DMS79 treated with DMSO at 0.1 percent for 48 hours (cell line): ENCODE data around the gene SPTBN5.
A peak's percentile ranks its signal among the peaks of the same experiment; 100 is the strongest.

Experiments used
- DNase-seq: peaks from one replicate; lab custom pipeline; 2025; lab: John Stamatoyannopoulos, UW

SPTBN5 gene

GRCh38 chr15:41903782-41904181, 9.9 kb upstream of the SPTBN5 start:
- DNase-seq, result no peak

DNA sequence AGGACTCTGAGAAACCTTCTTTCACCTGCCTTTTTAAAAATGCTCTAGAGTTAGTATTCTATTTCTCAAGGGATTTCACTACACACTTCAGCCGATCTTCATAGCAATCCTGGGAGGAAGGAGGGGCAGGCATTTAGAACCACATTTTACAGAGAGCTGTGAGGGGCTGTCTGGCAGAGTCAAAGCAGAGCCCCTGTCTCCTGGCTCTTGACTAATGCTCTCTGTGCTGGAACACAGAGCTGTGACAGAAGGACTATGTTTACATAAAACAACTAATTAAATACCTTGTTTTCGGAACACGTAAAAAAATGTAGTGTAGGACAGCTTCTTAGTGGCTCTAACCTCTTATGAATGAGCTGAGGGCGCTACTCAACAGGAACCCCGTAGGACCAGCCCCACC, 7.6 kb upstream of the SPTBN5 start:
- no peak for DNase-seq

DNA sequence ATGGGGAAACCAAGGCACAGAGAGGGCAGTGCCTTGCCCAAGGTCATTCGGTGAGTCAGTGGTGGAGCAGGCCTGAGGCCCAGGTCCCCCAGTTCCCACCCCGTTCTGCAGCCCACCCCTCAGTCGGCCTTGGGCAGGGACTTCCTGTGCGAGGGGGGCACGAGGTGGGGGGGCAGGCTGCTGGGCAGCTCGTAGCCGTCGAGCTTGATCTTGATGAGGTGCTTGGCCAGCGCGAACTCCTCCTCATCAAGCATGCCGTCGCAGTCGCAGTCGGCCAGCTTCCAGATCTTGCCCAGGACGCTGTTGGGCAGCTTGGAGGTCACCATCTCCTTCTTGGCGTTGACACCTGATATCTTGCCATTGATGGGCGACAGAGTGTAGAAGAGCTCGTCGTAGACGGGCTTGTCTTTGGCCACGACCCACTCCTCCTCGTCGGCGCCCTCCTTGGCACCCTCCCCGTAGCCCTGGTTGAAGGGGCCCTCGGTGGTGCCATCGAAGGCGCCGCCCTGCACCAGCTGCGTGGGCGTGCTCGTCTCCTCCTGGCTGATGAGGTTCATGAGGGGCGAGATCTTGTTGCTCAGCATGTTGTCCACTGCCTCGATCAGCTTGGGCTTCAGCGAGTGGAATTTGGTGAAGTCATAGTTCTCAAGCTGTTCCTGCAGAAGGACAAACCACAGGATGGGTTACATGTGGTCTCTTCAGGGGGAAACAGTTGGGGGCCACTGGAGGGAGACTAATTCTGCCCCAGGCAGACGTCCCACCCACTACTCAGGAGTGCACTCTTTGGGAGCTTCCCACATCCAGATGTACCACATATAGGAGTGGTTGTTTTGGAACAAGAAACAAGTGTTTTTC, 6.9 kb upstream of the SPTBN5 start:
- DNase-seq, result no peak

GRCh38 chr15:41899854-41900442, 6.1 kb upstream of the SPTBN5 start:
- DNase-seq, result no peak

DNA sequence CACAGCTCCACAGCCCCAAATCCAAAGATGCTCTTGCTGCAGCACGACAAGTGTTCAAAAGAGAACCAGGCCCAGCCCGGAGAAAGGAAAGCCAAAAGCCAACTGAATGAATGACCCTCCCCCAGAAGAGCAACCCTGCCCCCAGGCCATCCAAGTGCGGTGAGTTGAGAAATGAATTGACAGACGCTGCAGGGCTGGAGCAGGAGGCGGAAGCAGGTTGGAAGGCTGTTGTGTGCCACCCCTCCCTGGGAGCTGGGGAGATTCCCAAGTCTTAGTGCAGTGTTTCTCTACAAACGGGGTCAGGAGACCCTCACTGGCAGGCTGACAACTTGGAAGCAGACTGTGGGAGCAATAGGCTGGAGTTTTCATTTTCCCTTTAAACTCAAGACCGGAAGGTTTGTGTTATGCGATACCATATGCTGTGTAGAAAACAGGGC, 3.5 kb upstream of the SPTBN5 start:
- DNase-seq, result no peak

GRCh38 chr15:41896566-41896965, 2.7 kb upstream of the SPTBN5 start:
- no peak for DNase-seq

DNA sequence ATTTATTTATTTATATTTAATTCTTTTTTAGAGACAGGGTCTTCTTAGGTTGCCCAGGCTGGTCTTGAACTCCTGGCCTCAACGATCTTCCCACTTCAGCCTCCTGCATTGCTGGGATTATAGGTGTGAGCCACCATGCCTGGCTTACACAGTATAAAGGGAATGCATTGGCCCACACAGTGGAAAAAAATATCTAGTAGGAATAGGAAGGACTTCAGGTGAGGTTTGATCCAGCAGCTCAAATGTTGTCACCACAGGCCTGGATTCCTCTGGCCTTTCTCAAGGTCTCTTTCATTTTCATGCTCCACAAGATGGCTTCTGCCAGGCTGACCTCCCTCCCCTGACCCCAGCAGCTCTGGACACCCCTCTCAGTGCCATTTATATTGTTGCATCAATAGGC, 2.1 kb upstream of the SPTBN5 start:
- DNase-seq, result no peak

DNA sequence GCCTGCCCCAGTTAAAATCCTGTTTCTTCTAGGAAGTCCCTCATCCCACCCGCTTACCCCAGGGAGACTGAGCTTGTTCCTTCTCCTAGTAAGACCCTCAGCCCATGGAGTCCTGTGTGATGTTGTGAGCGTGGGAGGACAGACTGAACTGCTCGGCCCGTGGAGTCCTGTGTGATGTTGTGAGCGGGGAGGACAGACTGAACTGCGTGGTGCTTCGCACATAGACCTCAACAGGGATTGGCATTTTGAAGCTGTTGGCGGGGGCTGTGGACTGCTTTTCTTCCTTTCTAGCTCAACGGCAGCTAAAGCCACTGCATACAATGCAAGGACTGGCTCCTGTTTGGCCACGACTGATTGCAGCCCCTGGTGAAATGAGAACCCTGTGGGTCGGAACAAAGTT, 1.6 kb upstream of the SPTBN5 start:
- DNase-seq, result no peak

DNA sequence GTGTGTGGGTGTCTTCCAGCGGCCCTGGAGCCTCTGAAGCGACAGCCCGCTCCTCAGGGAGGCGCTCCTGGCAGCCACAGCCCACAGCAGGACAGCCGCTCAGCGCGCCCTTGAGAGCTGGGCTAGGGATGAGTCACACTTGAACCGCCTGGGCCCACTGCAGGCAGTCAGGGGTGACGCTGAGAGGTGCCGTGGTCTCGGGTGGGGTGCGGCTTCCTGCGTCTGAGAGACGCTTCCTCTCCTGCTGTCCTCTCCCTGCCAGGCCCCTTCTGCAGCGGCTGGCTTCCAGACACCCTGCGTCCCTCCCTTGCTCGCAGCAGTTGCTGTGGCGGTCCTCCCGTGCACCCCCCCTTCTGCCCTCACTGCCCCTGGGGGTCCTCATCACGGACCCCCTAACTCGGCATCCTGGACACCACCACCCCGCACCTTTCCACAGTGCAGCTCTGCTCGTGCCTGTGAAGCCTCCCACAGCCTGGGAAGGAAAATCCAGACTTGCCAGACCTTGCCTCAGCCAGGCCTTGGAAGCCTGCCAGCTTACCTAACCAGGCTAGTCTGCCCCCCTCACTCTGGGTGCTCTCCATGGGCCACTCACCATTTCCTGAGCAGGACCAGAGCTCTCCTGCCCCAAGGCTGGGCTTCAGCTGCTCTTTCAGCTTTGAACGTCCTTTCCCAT, 1.1 kb upstream of the SPTBN5 start:
- peak; percentile 55 for DNase-seq

GRCh38 chr15:41894251-41894790, 468 bp upstream of the SPTBN5 start:
- DNase-seq, result no peak

DNA sequence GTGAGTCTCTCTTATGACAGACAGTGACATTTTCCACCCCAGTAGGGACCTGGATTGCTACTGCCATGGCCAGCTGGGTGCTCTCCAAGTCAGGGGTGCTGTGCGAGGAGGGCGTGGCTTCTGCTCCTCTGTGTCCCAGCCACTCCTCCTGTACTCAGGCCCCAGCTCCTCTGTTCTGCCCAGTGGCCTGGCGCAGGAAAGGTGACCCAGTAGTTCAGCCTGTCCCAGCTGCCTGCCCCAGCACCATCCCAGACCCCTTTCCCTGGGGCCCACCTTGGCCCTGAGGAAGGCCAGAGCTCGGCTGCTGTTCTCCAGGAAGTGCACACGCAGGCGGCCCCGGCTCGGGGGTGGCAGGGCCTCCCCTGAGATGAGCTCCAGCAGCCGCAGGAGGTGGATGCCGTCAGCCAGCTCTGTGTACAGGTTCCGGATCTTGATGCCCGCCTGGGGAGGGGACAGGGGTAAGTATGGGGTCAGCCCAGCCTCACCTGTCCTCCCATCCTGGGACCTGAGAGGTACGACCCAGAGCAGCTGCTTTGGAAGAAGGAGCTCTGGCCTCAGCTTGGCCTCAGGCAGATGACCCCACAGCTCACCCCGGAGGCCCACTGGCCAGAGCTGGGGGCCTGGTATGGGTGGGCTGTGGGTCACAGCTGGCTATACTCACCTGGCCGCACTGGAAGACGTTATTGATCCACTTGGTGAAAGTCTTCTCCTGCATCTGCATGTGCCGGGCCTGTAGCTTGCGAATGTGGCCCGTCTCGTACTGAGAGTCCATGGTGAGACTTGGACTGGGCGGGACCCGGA, 1.0 kb downstream of the SPTBN5 start:
- DNase-seq, result no peak

- peak; percentile 60 for DNase-seq
Measured at GRCh38 chr15:41891946-41892345, 1.9 kb downstream of the SPTBN5 start.

DNA sequence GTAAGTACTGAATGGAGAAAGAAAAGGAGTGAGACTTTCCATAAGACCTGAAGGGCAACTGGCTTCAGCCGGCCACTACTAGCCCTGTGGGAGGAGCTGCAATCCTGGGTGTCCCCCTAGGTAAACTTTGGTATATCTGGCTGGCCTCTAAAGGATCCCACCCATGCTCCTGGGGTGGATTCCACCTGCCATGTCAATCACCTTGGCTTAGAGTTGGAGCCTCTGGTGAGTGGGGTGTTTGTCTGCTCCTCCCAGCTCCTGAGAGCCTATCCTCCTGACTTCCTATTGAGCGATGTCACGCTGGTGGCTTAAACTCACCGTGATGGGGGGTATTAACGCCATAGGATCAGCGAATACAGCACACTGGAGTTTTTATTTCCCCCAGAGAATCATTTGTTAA, 2.6 kb downstream of the SPTBN5 start:
- DNase-seq, result no peak

DNA sequence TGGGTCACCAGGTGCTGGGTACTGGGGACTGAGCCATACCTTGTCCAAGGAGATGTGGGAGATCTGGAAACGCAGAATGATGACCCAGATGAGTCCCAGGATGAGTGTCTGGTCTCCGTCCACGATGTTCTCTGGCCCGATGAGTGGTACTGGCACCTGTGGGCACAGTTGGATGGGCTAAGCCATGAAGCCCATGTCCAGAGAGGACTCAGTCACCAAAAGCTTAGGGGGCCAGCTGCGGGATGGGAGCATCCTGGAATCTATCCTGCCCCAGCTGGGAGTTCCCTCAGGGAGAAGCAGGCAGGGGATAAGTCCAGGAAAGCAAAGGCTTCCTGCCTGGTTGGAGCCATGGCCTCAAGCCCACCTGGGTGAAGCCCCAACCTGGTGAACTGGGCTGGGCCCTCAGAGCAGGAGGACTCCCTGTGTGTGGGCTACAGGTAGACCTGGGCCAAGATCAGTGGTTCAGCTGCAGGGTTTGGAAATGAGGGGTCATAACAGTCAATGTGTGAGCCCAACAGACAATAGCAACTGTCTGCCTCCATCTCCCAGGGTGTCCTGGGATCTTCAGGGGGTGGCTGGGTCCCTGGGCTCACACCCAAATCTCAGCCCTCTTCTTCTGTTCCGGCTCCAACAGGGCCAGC, 3.7 kb downstream of the SPTBN5 start:
- DNase-seq, result no peak

- DNase-seq, result no peak
Measured at GRCh38 chr15:41888662-41889253, 5.1 kb downstream of the SPTBN5 start.

GRCh38 chr15:41887893-41888292, 6.0 kb downstream of the SPTBN5 start:
- no peak for DNase-seq

DNA sequence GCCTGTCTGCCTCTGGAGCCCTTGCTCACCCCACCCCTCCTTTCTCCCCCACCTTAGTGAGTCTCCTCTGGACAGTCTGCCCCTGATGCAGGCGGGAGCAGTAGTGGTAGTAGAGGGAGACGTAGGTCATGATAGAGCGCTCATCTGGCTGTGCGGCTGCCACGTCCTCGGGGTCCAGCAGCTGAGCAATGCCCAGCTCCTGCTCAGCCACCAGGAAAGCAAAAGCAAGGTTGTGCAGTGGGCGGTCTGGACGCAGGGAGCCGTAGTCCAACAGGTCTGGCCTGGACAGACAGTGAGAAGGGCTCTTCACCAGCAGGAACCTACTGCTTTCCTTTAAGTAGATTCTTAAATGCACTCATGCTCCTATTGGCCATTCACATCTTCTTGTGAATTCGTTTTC, 6.7 kb downstream of the SPTBN5 start:
- no peak for DNase-seq

DNA sequence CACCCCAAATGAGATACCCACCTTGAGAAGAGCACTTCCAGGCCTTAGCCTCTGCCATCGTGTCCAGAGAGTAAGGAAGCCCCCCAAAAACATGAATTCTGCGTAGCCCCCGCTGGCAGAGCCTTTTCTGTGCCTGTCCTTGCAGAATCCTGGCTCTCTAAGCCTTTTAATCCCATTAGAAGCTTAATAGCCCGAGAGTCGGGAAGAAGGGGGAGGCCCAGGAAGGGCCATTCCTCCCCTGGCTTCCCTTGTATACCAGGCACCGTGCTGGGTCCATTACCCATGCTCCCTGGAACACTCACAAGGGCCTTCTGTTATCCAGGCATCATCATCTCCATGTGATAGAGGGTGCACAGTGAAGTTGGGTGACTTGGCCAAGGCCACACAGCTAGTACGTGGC, 7.1 kb downstream of the SPTBN5 start:
- no peak for DNase-seq

- DNase-seq, result no peak
Measured at GRCh38 chr15:41885841-41886240, 8.0 kb downstream of the SPTBN5 start.

DNA sequence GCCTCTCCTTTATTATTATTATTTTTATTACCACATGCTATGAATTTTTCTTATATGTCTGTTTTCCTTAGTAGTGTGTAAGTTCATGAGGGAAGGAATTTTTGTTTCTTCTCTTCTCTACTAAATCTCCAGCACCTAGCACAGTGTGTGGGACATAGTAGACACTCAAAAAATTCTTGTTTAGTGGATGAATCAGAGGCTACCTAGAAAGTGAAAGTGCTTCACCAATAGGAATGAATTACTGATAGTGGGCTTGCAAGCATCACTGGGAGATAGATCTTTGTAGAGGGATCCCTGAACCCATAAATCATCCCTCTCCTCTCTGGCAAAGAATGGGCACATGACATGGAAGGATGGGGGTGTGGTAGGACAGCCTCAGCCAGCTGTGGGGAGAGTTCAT, 8.5 kb downstream of the SPTBN5 start:
- no peak for DNase-seq

DNA sequence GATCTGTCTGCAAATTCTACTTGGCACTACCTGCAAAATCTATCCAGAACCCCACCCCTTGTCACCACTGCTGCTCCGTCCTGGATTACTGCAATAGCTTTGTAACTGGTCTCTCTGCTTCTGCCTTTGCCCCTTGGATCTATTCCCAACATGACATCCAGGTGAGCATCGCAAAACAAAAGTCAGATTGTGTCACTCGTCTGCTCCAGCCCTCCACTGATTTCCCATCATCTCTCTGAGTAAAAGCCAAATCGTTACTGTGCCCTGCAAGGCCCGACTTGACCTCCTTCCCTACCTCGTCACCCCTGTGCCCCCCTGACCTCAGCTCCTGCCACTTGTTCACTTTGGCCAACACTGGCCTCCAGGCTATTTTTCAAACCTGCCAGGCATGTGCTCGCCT, 9.4 kb downstream of the SPTBN5 start:
- no peak for DNase-seq
